ENCODE measurements around the gene CYP39A1. TPM values are rescaled to one million over a fixed set of nuclear protein-coding genes. Genes with fewer than 3 reads are reported as not detected.

Gene CYP39A1
- total and polyA plus RNA-seq, 2 experiments from 2014 or later: 1.5 to 3.5 TPM

GRCh38 chr6:46605091-46605797 lies 47.4 kb downstream of the CYP39A1 start (continued):
- TF ChIP-seq, protein P1, sequence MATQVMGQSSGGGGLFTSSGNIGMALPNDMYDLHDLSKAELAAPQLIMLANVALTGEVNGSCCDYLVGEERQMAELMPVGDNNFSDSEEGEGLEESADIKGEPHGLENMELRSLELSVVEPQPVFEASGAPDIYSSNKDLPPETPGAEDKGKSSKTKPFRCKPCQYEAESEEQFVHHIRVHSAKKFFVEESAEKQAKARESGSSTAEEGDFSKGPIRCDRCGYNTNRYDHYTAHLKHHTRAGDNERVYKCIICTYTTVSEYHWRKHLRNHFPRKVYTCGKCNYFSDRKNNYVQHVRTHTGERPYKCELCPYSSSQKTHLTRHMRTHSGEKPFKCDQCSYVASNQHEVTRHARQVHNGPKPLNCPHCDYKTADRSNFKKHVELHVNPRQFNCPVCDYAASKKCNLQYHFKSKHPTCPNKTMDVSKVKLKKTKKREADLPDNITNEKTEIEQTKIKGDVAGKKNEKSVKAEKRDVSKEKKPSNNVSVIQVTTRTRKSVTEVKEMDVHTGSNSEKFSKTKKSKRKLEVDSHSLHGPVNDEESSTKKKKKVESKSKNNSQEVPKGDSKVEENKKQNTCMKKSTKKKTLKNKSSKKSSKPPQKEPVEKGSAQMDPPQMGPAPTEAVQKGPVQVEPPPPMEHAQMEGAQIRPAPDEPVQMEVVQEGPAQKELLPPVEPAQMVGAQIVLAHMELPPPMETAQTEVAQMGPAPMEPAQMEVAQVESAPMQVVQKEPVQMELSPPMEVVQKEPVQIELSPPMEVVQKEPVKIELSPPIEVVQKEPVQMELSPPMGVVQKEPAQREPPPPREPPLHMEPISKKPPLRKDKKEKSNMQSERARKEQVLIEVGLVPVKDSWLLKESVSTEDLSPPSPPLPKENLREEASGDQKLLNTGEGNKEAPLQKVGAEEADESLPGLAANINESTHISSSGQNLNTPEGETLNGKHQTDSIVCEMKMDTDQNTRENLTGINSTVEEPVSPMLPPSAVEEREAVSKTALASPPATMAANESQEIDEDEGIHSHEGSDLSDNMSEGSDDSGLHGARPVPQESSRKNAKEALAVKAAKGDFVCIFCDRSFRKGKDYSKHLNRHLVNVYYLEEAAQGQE (IDR thresholded peaks at IDR 0.05; ENCODE audit: unreplicated experiment): no peak
- no peak for TF ChIP-seq NANOG (IDR thresholded peaks at IDR 0.05; ENCODE audit: borderline replicate concordance)
- TF ChIP-seq, protein P2, sequence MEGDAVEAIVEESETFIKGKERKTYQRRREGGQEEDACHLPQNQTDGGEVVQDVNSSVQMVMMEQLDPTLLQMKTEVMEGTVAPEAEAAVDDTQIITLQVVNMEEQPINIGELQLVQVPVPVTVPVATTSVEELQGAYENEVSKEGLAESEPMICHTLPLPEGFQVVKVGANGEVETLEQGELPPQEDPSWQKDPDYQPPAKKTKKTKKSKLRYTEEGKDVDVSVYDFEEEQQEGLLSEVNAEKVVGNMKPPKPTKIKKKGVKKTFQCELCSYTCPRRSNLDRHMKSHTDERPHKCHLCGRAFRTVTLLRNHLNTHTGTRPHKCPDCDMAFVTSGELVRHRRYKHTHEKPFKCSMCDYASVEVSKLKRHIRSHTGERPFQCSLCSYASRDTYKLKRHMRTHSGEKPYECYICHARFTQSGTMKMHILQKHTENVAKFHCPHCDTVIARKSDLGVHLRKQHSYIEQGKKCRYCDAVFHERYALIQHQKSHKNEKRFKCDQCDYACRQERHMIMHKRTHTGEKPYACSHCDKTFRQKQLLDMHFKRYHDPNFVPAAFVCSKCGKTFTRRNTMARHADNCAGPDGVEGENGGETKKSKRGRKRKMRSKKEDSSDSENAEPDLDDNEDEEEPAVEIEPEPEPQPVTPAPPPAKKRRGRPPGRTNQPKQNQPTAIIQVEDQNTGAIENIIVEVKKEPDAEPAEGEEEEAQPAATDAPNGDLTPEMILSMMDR (conservative IDR thresholded peaks at IDR 0.05; ENCODE audit: low read depth in 2 of 2): no peak
- TF ChIP-seq CREB1 (CRISPR knock-in tag; IDR thresholded peaks at IDR 0.05; ENCODE audit: low read depth): no peak
- no peak for TF ChIP-seq ETS1 (IDR thresholded peaks at IDR 0.05)

DNA sequence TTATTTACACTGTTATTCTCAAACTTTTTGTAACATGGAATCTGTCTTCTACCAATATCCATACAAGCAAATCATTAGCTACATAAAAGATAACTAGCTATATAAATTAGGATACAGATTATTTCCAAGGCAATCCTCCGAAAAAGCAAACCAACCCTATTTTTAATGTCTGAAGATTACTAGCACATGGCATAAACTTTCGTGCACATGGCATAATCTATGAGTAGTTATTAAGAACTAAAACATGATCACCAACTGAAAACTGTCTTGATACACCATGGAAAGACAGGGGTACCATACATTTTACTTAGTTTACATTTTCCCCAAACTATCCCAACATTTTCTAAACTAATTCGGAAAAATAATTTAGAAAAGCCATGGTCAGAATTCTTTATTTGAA lies 54.4 kb downstream of the CYP39A1 start:
- TF ChIP-seq JUNB (IDR thresholded peaks at IDR 0.05; ENCODE audit: unreplicated experiment): no peak
- TF ChIP-seq, protein P3, sequence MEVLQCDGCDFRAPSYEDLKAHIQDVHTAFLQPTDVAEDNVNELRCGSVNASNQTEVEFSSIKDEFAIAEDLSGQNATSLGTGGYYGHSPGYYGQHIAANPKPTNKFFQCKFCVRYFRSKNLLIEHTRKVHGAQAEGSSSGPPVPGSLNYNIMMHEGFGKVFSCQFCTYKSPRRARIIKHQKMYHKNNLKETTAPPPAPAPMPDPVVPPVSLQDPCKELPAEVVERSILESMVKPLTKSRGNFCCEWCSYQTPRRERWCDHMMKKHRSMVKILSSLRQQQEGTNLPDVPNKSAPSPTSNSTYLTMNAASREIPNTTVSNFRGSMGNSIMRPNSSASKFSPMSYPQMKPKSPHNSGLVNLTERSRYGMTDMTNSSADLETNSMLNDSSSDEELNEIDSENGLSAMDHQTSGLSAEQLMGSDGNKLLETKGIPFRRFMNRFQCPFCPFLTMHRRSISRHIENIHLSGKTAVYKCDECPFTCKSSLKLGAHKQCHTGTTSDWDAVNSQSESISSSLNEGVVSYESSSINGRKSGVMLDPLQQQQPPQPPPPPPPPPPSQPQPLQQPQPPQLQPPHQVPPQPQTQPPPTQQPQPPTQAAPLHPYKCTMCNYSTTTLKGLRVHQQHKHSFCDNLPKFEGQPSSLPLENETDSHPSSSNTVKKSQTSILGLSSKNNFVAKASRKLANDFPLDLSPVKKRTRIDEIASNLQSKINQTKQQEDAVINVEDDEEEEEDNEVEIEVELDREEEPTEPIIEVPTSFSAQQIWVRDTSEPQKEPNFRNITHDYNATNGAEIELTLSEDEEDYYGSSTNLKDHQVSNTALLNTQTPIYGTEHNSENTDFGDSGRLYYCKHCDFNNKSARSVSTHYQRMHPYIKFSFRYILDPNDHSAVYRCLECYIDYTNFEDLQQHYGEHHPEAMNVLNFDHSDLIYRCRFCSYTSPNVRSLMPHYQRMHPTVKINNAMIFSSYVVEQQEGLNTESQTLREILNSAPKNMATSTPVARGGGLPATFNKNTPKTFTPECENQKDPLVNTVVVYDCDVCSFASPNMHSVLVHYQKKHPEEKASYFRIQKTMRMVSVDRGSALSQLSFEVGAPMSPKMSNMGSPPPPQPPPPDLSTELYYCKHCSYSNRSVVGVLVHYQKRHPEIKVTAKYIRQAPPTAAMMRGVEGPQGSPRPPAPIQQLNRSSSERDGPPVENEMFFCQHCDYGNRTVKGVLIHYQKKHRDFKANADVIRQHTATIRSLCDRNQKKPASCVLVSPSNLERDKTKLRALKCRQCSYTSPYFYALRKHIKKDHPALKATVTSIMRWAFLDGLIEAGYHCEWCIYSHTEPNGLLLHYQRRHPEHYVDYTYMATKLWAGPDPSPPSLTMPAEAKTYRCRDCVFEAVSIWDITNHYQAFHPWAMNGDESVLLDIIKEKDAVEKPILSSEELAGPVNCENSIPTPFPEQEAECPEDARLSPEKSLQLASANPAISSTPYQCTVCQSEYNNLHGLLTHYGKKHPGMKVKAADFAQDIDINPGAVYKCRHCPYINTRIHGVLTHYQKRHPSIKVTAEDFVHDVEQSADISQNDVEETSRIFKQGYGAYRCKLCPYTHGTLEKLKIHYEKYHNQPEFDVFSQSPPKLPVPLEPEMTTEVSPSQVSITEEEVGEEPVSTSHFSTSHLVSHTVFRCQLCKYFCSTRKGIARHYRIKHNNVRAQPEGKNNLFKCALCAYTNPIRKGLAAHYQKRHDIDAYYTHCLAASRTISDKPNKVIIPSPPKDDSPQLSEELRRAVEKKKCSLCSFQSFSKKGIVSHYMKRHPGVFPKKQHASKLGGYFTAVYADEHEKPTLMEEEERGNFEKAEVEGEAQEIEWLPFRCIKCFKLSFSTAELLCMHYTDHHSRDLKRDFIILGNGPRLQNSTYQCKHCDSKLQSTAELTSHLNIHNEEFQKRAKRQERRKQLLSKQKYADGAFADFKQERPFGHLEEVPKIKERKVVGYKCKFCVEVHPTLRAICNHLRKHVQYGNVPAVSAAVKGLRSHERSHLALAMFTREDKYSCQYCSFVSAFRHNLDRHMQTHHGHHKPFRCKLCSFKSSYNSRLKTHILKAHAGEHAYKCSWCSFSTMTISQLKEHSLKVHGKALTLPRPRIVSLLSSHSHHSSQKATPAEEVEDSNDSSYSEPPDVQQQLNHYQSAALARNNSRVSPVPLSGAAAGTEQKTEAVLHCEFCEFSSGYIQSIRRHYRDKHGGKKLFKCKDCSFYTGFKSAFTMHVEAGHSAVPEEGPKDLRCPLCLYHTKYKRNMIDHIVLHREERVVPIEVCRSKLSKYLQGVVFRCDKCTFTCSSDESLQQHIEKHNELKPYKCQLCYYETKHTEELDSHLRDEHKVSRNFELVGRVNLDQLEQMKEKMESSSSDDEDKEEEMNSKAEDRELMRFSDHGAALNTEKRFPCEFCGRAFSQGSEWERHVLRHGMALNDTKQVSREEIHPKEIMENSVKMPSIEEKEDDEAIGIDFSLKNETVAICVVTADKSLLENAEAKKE (CRISPR knock-in tag; IDR thresholded peaks at IDR 0.05): no peak
- no peak for TF ChIP-seq ZNF331 (CRISPR knock-in tag; IDR thresholded peaks at IDR 0.05; ENCODE audit: low read depth)
- no peak for TF ChIP-seq EZH2 (IDR thresholded peaks at IDR 0.05; ENCODE audit: low read depth, unreplicated experiment)
- no peak for TF ChIP-seq ZNF114 (CRISPR knock-in tag; IDR thresholded peaks at IDR 0.05)
- H3K9me3 Mint-ChIP-seq: no peaks in the 10 kb centered on the region; the same call in 1 of the 3 replicates
- H3K36me3 ChIP-seq (ENCODE audit: insufficient read depth): no peaks in the 10 kb centered on the region
- no peaks in the 10 kb centered on the region for H3K27me3 ChIP-seq (ENCODE audit: insufficient read depth)
- no peaks in the 10 kb centered on the region for H3K9me2 ChIP-seq (ENCODE audit: insufficient read depth)
- H4K20me1 ChIP-seq (replicated peaks; ENCODE audit: insufficient read depth): no peaks in the 10 kb centered on the region
- H3K27ac Mint-ChIP-seq: no peak overlapping the region
- H3F3A ChIP-seq (replicated peaks; ENCODE audit: low read depth): no peaks in the 10 kb centered on the region
- H2AFZ ChIP-seq: no peak overlapping the region
- H3K27ac ChIP-seq (ENCODE audit: low read depth): no peak overlapping the region
- H3K27me3 Mint-ChIP-seq (ENCODE audit: insufficient read depth, low read depth, poor library complexity): no peaks in the 10 kb centered on the region
- no peaks in the 10 kb centered on the region for H3K4me1 Mint-ChIP-seq
- no peak overlapping the region for H3K4me3 Mint-ChIP-seq
- no peaks in the 10 kb centered on the region for H3K4me1 ChIP-seq (ENCODE audit: insufficient read depth)
- no peak overlapping the region for H3K4me3 ChIP-seq
- ATAC-seq: no peak
- DNase-seq (ENCODE audit: low spot score): no peak
- no peak overlapping the region for H3K4me2 ChIP-seq
- H3K36me3 Mint-ChIP-seq (ENCODE audit: low read depth): no peaks in the 10 kb centered on the region
- H3K79me2 ChIP-seq (replicated peaks; ENCODE audit: insufficient read depth): no peaks in the 10 kb centered on the region
